Neural cell (in vitro differentiated cells): ENCODE data around the gene PDE4A. TPM values are rescaled to one million over a fixed set of nuclear protein-coding genes. Genes with fewer than 3 reads are reported as not detected.

Experiments used
- H2AFZ ChIP-seq: fragments of 200-600, 300-800 bp; sonication (generic), shearing (Covaris generic); 2 replicates; pipeline ENCODE4 v1.6.0; 2014; ENCODE audit warnings: low read depth, mild to moderate bottlenecking, antibody characterized with exemption, low read length, moderate library complexity
- H3F3A ChIP-seq: fragments of 200-600 bp; shearing (Covaris generic); 2 replicates; pipeline ENCODE4 v1.6.1; 2016; ENCODE audit warnings: mild to moderate bottlenecking, moderate library complexity, mixed read lengths, antibody characterized with exemption, low read length; ENCODE audit not compliant: insufficient read depth, poor library complexity, severe bottlenecking
- H3K27ac ChIP-seq: fragments of 200-600, 300-800 bp; sonication (generic), shearing (Covaris generic); 2 replicates; pipeline ENCODE4 v1.5.1; 2014; ENCODE audit warnings: mild to moderate bottlenecking, low read length, moderate library complexity
- H3K27me3 ChIP-seq: fragments of 300-800, 200-600 bp; sonication (generic), shearing (Covaris generic); 2 replicates; pipeline ENCODE4 v1.6.0; 2014; ENCODE audit warnings: mild to moderate bottlenecking, low read depth, low read length, moderate library complexity; ENCODE audit not compliant: insufficient read depth
- H3K36me3 ChIP-seq: fragments of 300-800, 200-600 bp; sonication (generic), shearing (Covaris generic); 2 replicates; pipeline ENCODE4 v1.5.1; 2014; ENCODE audit warnings: mild to moderate bottlenecking, antibody characterized with exemption, low read length, moderate library complexity; ENCODE audit not compliant: insufficient read depth
- H3K4me2 ChIP-seq: fragments of 300-800, 200-600 bp; sonication (generic), shearing (Covaris generic); 2 replicates; pipeline ENCODE4 v1.6.0; 2014; ENCODE audit warnings: mild to moderate bottlenecking, low read length
- H3K4me3 ChIP-seq: fragments of 300-800, 200-600 bp; sonication (generic), shearing (Covaris generic); 2 replicates; pipeline ENCODE4 v1.5.1; 2014; ENCODE audit warnings: mild to moderate bottlenecking, low read length, moderate library complexity
- H3K79me2 ChIP-seq: fragments of 200-600 bp; shearing (Covaris generic); replicated peaks from 2 replicates; pipeline ENCODE4 v1.6.0; 2014; ENCODE audit warnings: mild to moderate bottlenecking, low read length, moderate library complexity; ENCODE audit not compliant: insufficient read depth
- H3K9ac ChIP-seq: fragments of 300-800, 200-600 bp; sonication (generic), shearing (Covaris generic); 2 replicates; pipeline ENCODE4 v1.6.1; 2016; ENCODE audit warnings: mild to moderate bottlenecking, low read length, mixed read lengths
- H3K9me2 ChIP-seq: fragments of 200-600 bp; shearing (Covaris generic); 2 replicates; pipeline ENCODE4 v1.6.1; 2016; ENCODE audit warnings: mild to moderate bottlenecking, low read length, mixed read lengths; ENCODE audit not compliant: insufficient read depth
- H3K9me3 ChIP-seq: fragments of 200-600, 300-800 bp; sonication (generic), shearing (Covaris generic); 2 replicates; pipeline ENCODE4 v1.6.1; 2016; ENCODE audit warnings: mild to moderate bottlenecking, mixed run types, low read length, moderate library complexity, mixed read lengths
- H4K20me1 ChIP-seq: fragments of 200-600 bp; shearing (Covaris generic); 2 replicates; pipeline ENCODE4 v1.6.1; 2016; ENCODE audit warnings: mild to moderate bottlenecking, mixed run types; ENCODE audit not compliant: insufficient read depth
- CTCF ChIP-seq: fragments of 450-650 bp; IDR thresholded peaks from 2 replicates; pipeline ENCODE4 v1.5.1; 2014; ENCODE audit warnings: antibody characterized with exemption, mild to moderate bottlenecking, moderate library complexity; ENCODE audit not compliant: poor library complexity, severe bottlenecking
- EP300 ChIP-seq: fragments of 450-650 bp; conservative IDR thresholded peaks from 2 replicates; pipeline ENCODE4 v1.6.1; 2014; ENCODE audit warnings: antibody characterized with exemption, mild to moderate bottlenecking, moderate library complexity; ENCODE audit not compliant: poor library complexity, severe bottlenecking
- EZH2 ChIP-seq: fragments of 200-600, 300-800 bp; shearing (Covaris generic), sonication (generic); IDR thresholded peaks from 2 replicates; pipeline ENCODE4 v1.6.1; 2014; ENCODE audit warnings: antibody characterized with exemption, low read length, borderline replicate concordance, mild to moderate bottlenecking; ENCODE audit not compliant: insufficient read depth, poor library complexity, severe bottlenecking
- MXI1 ChIP-seq: fragments of 450-650 bp; conservative IDR thresholded peaks from 2 replicates; pipeline ENCODE4 v1.6.1; 2014; ENCODE audit warnings: antibody characterized with exemption, mild to moderate bottlenecking; ENCODE audit not compliant: poor library complexity, severe bottlenecking
- POLR2AphosphoS5 ChIP-seq: IDR thresholded peaks from 2 replicates; pipeline ENCODE4 v1.6.1; 2012
- RAD21 ChIP-seq: fragments of 450-650 bp; conservative IDR thresholded peaks from 2 replicates; pipeline ENCODE4 v1.6.1; 2014; ENCODE audit warnings: antibody characterized with exemption, mild to moderate bottlenecking, moderate library complexity
- REST ChIP-seq: IDR thresholded peaks from 2 replicates; pipeline ENCODE4 v1.6.1; 2012; ENCODE audit warnings: borderline replicate concordance
- SMC3 ChIP-seq: fragments of 450-650 bp; conservative IDR thresholded peaks from 2 replicates; pipeline ENCODE4 v1.6.1; 2014; ENCODE audit warnings: antibody characterized with exemption, mild to moderate bottlenecking, moderate library complexity; ENCODE audit not compliant: poor library complexity
- TAF1 ChIP-seq: IDR thresholded peaks from 2 replicates; pipeline ENCODE4 v1.6.1; 2012; ENCODE audit warnings: low read depth
- polyA plus RNA-seq: library from polyadenylated mRNA; depleted of rRNA; stranded (reverse); fragments of >200 nt; gene quantifications from 2 replicates; pipeline ENCODE4 v1.2.3, GENCODE V29; 2014

The PDE4A gene
- polyA plus RNA-seq, 1 donor from 2014 or later: 3.4 TPM

DNA sequence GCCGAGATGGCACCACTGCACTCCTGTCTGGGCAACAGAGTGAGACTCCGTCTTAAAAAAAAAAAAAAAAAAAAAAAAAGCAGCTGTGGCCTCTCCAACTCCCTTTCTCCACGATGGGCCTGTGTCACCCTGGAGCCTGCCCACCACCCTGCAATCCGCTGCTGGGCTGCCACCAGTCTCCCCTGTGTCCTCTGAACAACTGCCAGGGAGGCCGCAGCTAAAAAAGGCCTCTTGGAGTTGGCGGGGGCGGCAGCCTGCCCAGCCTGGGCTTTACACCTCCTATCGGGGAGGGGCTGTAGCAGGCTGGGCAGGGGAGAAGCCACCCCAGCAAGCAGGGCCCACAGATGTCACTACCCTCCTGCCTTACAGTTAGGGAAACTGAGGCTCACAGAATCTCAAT, 20.5 kb upstream of the PDE4A start:
- Histone ChIP-seq H3K36me3 (no peaks in the 10 kb centered on the region), H3K4me2 (no peak overlapping the region), H3K9me2 (no peaks in the 10 kb centered on the region), H3K4me3 (no peak overlapping the region), H4K20me1 (no peaks in the 10 kb centered on the region), H3F3A (no peaks in the 10 kb centered on the region), H3K27ac (no peak overlapping the region), H3K79me2 (peaks cover 24% of the 10 kb centered on the region), H3K9ac (no peak overlapping the region), H2AFZ (no peak overlapping the region), H3K9me3 (no peaks in the 10 kb centered on the region), H3K27me3 (no peaks in the 10 kb centered on the region)
- TF ChIP-seq EP300: no peak
- TF ChIP-seq SMC3: no peak
- TF ChIP-seq MXI1: no peak
- TF ChIP-seq EZH2: no peak
- TF ChIP-seq POLR2AphosphoS5: no peak
- no peak for TF ChIP-seq CTCF
- TF ChIP-seq RAD21: no peak
- TF ChIP-seq TAF1: no peak
- no peak for TF ChIP-seq REST

DNA sequence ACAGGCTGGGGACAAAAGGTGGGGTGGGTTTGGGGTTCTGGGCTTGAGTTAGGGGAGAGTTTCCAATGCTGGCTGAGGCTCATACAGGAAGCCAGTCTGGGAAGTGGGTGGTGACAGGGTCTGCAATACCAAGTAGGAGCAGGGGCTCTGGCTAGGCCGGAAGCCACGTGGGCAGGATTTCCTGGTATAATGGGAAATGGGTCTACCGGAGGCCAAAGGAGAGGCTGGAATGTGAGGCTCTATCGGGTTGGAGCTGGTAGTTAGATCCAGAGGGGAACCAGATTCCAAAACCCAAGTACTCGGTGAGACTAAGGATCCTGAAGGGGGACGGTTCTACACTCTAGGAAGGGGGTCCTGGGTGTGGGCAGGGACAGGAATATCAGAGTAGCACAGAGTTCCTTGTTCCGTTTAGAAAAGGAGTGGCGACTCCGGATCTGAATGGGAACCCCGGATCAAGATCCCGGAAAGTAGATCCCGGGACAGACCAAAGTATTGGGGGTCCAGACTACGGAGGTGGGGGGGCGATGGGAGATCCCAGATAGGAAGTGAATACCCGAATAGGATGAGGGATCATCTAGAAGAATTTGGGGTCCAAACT, 17.8 kb upstream of the PDE4A start:
- no peaks in the 10 kb centered on the region for H3K9me3 ChIP-seq
- H3K36me3 ChIP-seq: no peaks in the 10 kb centered on the region
- no peaks in the 10 kb centered on the region for H4K20me1 ChIP-seq
- H3K9ac ChIP-seq: peak overlapping the region; percentile 97
- H3K27me3 ChIP-seq: no peaks in the 10 kb centered on the region
- peak overlapping the region; percentile 87 for H3K4me2 ChIP-seq
- no peaks in the 10 kb centered on the region for H3F3A ChIP-seq
- TF ChIP-seq MXI1: no peak
- TF ChIP-seq TAF1: no peak
- no peak for TF ChIP-seq POLR2AphosphoS5
- no peak for TF ChIP-seq CTCF
- no peak for TF ChIP-seq REST
- TF ChIP-seq SMC3: no peak
- TF ChIP-seq EZH2: no peak
- no peak for TF ChIP-seq EP300
- TF ChIP-seq RAD21: no peak
- peaks cover 24% of the 10 kb centered on the region for H3K79me2 ChIP-seq
- peak overlapping the region; percentile 45 for H2AFZ ChIP-seq
- H3K27ac ChIP-seq: no peak overlapping the region
- H3K9me2 ChIP-seq: no peaks in the 10 kb centered on the region
- H3K4me3 ChIP-seq: peak overlapping the region; percentile 99
